ENCODE data around the gene MSL1. TPM values are rescaled to one million over a fixed set of nuclear protein-coding genes. Genes with fewer than 3 reads are reported as not detected.

Gene MSL1
- total and polyA plus RNA-seq, 2 of the 4 experiments (the other 2 are of a cell fraction): 28.3 to 48.4 TPM

- Histone ChIP-seq H3K4me3 (ENCODE audit: insufficient read depth, low read depth, low read length) (no peak overlapping the region), H3K36me3 (ENCODE audit: control insufficient read depth, insufficient read depth, low read length) (no peaks in the 10 kb centered on the region), H3K9me1 (ENCODE audit: insufficient read depth, low read length) (peaks cover 34% of the 10 kb centered on the region), H2BK15ac (ENCODE audit: low read depth, low read length) (peak overlapping the region; percentile 12; the same call in 2 of the 3 replicates), H2BK120ac (ENCODE audit: low read depth, low read length) (peak overlapping the region; percentile 79), H3K14ac (replicated peaks; ENCODE audit: low read depth, low read length) (peak overlapping the region; percentile 75), H3K27ac (ENCODE audit: insufficient read depth, low read length) (peak overlapping the region; percentile 71), H3K4me2 (ENCODE audit: low read depth, low read length) (peak overlapping the region; percentile 3; the same call in 1 of the 2 replicates), H4K5ac (ENCODE audit: low read depth, low read length) (peak overlapping the region; percentile 77), H3K23ac (ENCODE audit: low read depth, low read length) (peak overlapping the region; percentile 36), H2AFZ (replicated peaks; ENCODE audit: low read length, poor library complexity) (peak overlapping the region; percentile 94), H3K79me1 (ENCODE audit: low read depth in 1 of 2, low read length in 2 of 2) (peaks cover 0 to 27% of the 10 kb centered on the region in 2 experiments; a peak in 2 of 4 replicates), H2BK20ac (ENCODE audit: low read depth, low read length) (peak overlapping the region; percentile 80; the same call in 1 of the 2 replicates), H2AK9ac (replicated peaks; ENCODE audit: low read depth, low read length, poor library complexity) (peak overlapping the region; percentile 43), H3K4ac (ENCODE audit: low read depth, low read length) (peak overlapping the region; percentile 99), H4K20me1 (ENCODE audit: insufficient read depth, low read length) (no peaks in the 10 kb centered on the region), H3K27me3 (ENCODE audit: control insufficient read depth, insufficient read depth, low read length) (no peaks in the 10 kb centered on the region), H3K9me3 (ENCODE audit: control insufficient read depth, insufficient read depth, low read length) (no peaks in the 10 kb centered on the region), H4K8ac (ENCODE audit: low read depth in 2 of 2, low read length in 2 of 2) (peak overlapping the region; percentile 83 to 94; a peak in 3 of 4 replicates), H3K9ac (ENCODE audit: low read depth, low read length) (peak overlapping the region; percentile 35; the same call in 1 of the 2 replicates), H3K18ac (ENCODE audit: low read depth, low read length) (peak overlapping the region; percentile 58), H2BK5ac (ENCODE audit: low read depth, low read length, poor library complexity, severe bottlenecking) (peak overlapping the region; percentile 0), H2AK5ac (ENCODE audit: low read depth, low read length) (peak overlapping the region; percentile 59), H3K4me1 (ENCODE audit: control insufficient read depth, insufficient read depth, low read length) (peaks cover 48% of the 10 kb centered on the region), H3K56ac (ENCODE audit: extremely low read depth, insufficient read depth, low read length) (no peak overlapping the region), H4K91ac (ENCODE audit: insufficient read depth, low read depth, low read length) (peak overlapping the region; percentile 73)
- intact Hi-C loops (cut with micrococcal nuclease): no loop called here
- TF ChIP-seq CHD1 (IDR thresholded peaks at IDR 0.05; ENCODE audit: low read depth, low read length) (no peak), ELK1 (IDR thresholded peaks at IDR 0.05; ENCODE audit: borderline replicate concordance, low read depth, low read length) (no peak), RAD21 (IDR thresholded peaks at IDR 0.05; ENCODE audit: low read length) (no peak), CEBPB (IDR thresholded peaks at IDR 0.05; ENCODE audit: low read depth, low read length) (no peak), USF2 (IDR thresholded peaks at IDR 0.05; ENCODE audit: low read depth, low read length) (no peak), BHLHE40 (IDR thresholded peaks at IDR 0.05; ENCODE audit: low read depth, low read length) (no peak), RFX5 (IDR thresholded peaks at IDR 0.05; ENCODE audit: low read depth, low read length) (no peak), RCOR1 (IDR thresholded peaks at IDR 0.05; ENCODE audit: insufficient replicate concordance, low read length) (no peak), MAFK (IDR thresholded peaks at IDR 0.05; ENCODE audit: low read depth, low read length) (no peak), FOS (IDR thresholded peaks at IDR 0.05; ENCODE audit: low read depth, low read length) (no peak), MXI1 (IDR thresholded peaks at IDR 0.05; ENCODE audit: borderline replicate concordance, low read depth, low read length) (no peak), POLR2A (IDR thresholded peaks at IDR 0.05; ENCODE audit: low read depth, low read length) (no peak)
- TF ChIP-seq, protein P1, sequence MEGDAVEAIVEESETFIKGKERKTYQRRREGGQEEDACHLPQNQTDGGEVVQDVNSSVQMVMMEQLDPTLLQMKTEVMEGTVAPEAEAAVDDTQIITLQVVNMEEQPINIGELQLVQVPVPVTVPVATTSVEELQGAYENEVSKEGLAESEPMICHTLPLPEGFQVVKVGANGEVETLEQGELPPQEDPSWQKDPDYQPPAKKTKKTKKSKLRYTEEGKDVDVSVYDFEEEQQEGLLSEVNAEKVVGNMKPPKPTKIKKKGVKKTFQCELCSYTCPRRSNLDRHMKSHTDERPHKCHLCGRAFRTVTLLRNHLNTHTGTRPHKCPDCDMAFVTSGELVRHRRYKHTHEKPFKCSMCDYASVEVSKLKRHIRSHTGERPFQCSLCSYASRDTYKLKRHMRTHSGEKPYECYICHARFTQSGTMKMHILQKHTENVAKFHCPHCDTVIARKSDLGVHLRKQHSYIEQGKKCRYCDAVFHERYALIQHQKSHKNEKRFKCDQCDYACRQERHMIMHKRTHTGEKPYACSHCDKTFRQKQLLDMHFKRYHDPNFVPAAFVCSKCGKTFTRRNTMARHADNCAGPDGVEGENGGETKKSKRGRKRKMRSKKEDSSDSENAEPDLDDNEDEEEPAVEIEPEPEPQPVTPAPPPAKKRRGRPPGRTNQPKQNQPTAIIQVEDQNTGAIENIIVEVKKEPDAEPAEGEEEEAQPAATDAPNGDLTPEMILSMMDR (conservative IDR thresholded peaks at IDR 0.05; ENCODE audit: low read depth, low read length): no peak
- no peak for DNase-seq
- WGBS, 2 experiments (ENCODE audit: extremely low coverage in 2 of 2, insufficient read length in 1 of 2): 100% methylated on average over 1 of the region's 5 CpGs; no CpG with 5 or more reads in 1 of the 2 experiments
- ATAC-seq (ENCODE audit: low read depth): no peak
- POLR2A ChIA-PET (ENCODE audit: unreplicated experiment): interaction anchor here (0.6 kb wide), 2 partner anchors 10 to 67 kb away, joined by 7 to 8 read pairs; no protein-coding TSS in a partner anchor
- in situ Hi-C loops (cut with MboI; ENCODE audit: low sequenced_read_pairs): no loop called here
- CTCF ChIA-PET: interaction anchor here (1.3 kb wide), 1 partner anchor 68 kb away, joined by 4 read pairs; no protein-coding TSS in a partner anchor
- no TSS peak for BruUV-seq (replicated peaks)
- dilution Hi-C loops (cut with HindIII; ENCODE audit: low sequenced_read_pairs, unreplicated experiment): no loop called here
Measured at GRCh38 chr17:40105861-40106759, 15.7 kb upstream of the MSL1 start.
